GM12878 (cell line): ENCODE measurements around the gene CCRL2. TPM values are rescaled to one million over a fixed set of nuclear protein-coding genes. Genes with fewer than 3 reads are reported as not detected.

Experiments
- BCL11A ChIP-seq: IDR thresholded peaks from 2 replicates; pipeline ENCODE4 v1.6.1; 2011; ENCODE audit warnings: low read depth, low read length
- CBFB ChIP-seq: IDR thresholded peaks from 2 replicates; pipeline ENCODE4 v1.6.1; 2016; ENCODE audit warnings: antibody characterized with exemption, low read depth
- HDAC6 ChIP-seq: fragments of 200-600 bp; sonication (generic); IDR thresholded peaks from one replicate; pipeline ENCODE4 v1.8.0; 2017; ENCODE audit warnings: antibody characterized with exemption; ENCODE audit not compliant: unreplicated experiment
- IKZF1 ChIP-seq: fragments of 450-650 bp; conservative IDR thresholded peaks from 2 replicates; pipeline ENCODE4 v1.6.1; 2017; ENCODE audit warnings: antibody characterized with exemption, mild to moderate bottlenecking
- KLF5 ChIP-seq: fragments of 450-650 bp; IDR thresholded peaks from 2 replicates; pipeline ENCODE4 v1.6.1; 2014; ENCODE audit warnings: mild to moderate bottlenecking; ENCODE audit not compliant: partially characterized antibody
- MTA2 ChIP-seq: fragments of 450-650 bp; IDR thresholded peaks from 2 replicates; pipeline ENCODE4 v1.6.1; 2016; ENCODE audit warnings: low read depth, mild to moderate bottlenecking, moderate library complexity
- NBN ChIP-seq: fragments of 450-650 bp; IDR thresholded peaks from 2 replicates; pipeline ENCODE4 v1.6.1; 2016
- NFIC ChIP-seq: IDR thresholded peaks from 2 replicates; pipeline ENCODE4 v1.6.1; 2012; ENCODE audit warnings: low read depth, mild to moderate bottlenecking, inconsistent platforms, low read length, moderate library complexity
- NFYA ChIP-seq: IDR thresholded peaks from 2 replicates; pipeline ENCODE4 v1.6.1; 2011; ENCODE audit warnings: low read depth, mild to moderate bottlenecking, low read length, improper control_type of control experiment, borderline replicate concordance
- RFX5 ChIP-seq: IDR thresholded peaks from 2 replicates; pipeline ENCODE4 v1.6.1; 2011; ENCODE audit warnings: low read depth, low read length, improper control_type of control experiment
- RUNX3 ChIP-seq: IDR thresholded peaks from 2 replicates; pipeline ENCODE4 v1.6.1; 2012; ENCODE audit warnings: low read length, inconsistent platforms
- SMC3 ChIP-seq: IDR thresholded peaks from 2 replicates; pipeline ENCODE4 v1.6.1; 2011; ENCODE audit warnings: low read length, improper control_type of control experiment, borderline replicate concordance
- TCF12 ChIP-seq: IDR thresholded peaks from 2 replicates; pipeline ENCODE4 v1.6.1; 2011; ENCODE audit warnings: low read depth, mild to moderate bottlenecking, low read length
- ZZZ3 ChIP-seq: IDR thresholded peaks from 2 replicates; pipeline ENCODE4 v1.6.1; 2011; ENCODE audit warnings: low read depth; ENCODE audit not compliant: control insufficient read depth, insufficient read length
- polyA plus RNA-seq, 11 experiments: library from polyadenylated mRNA; depleted of rRNA in 4 of 11; unstranded in 6 of 11; stranded (reverse) in 5 of 11; fragments of >200 nt; fragmentation: Nextera tagmentation in 4 of 11; fragmentation: Illumina TruSeq in 1 of 11; extraction: Ambion mirVana in 4 of 11; extraction: Trizol in 1 of 11; gene quantifications; 1 replicate in 1 of 11; 2 replicates in 10 of 11; pipeline versions ENCODE4 v1.2.1 to v1.2.3, GENCODE V29; 2011 to 2016; ENCODE audit warnings: inconsistent platforms in 2 of 11, missing spikeins in 2 of 11, low read depth in 1 of 11
- total RNA-seq, 4 experiments: library from RNA; depleted of rRNA in 3 of 4; stranded (reverse); fragments of >200 nt in 3 of 4; fragmentation: Illumina TruSeq in 1 of 4; extraction: Trizol in 1 of 4; gene quantifications; 2 replicates each; pipeline versions ENCODE4 v1.2.1 to v1.2.3, GENCODE V29; 2013 to 2021
- TF ChIP-seq, protein P1 (sequence below), 3 experiments: IDR thresholded peaks in 2 of 3; conservative IDR thresholded peaks in 1 of 3; 2 replicates each; pipeline ENCODE4 v1.5.1; 2011; ENCODE audit warnings: low read depth in 3 of 3, low read length in 3 of 3, mild to moderate bottlenecking in 3 of 3, control low read depth in 2 of 3, moderate library complexity in 2 of 3, inconsistent platforms in 1 of 3, mixed read lengths in 1 of 3; ENCODE audit not compliant: control insufficient read depth in 2 of 3, insufficient read depth in 1 of 3; ENCODE audit errors: extremely low read depth in 1 of 3
- TF ChIP-seq, protein P2 (sequence below): fragments of 150-350 bp; IDR thresholded peaks from 2 replicates; pipeline ENCODE4 v1.6.1; 2014; ENCODE audit warnings: mild to moderate bottlenecking, low read depth, low read length
- TF ChIP-seq, protein P3 (sequence below): fragments of 450-650 bp; conservative IDR thresholded peaks from 2 replicates; pipeline ENCODE4 v1.6.1; 2017; ENCODE audit warnings: mild to moderate bottlenecking, moderate library complexity
- TF ChIP-seq, protein P4 (sequence below): fragments of 450-650 bp; IDR thresholded peaks from 2 replicates; pipeline ENCODE4 v1.6.1; 2016; ENCODE audit warnings: mild to moderate bottlenecking
- TF ChIP-seq, protein P5 (sequence below): fragments of 450-650 bp; IDR thresholded peaks from 2 replicates; pipeline ENCODE4 v1.6.1; 2017; ENCODE audit warnings: mild to moderate bottlenecking, moderate library complexity

CCRL2 gene
- total and polyA plus RNA-seq, 10 of the 15 experiments (the other 5 are each of a cell fraction or from before 2014, with no cell fraction given), result 0.04 to 2.5 (median 1.8) TPM

DNA sequence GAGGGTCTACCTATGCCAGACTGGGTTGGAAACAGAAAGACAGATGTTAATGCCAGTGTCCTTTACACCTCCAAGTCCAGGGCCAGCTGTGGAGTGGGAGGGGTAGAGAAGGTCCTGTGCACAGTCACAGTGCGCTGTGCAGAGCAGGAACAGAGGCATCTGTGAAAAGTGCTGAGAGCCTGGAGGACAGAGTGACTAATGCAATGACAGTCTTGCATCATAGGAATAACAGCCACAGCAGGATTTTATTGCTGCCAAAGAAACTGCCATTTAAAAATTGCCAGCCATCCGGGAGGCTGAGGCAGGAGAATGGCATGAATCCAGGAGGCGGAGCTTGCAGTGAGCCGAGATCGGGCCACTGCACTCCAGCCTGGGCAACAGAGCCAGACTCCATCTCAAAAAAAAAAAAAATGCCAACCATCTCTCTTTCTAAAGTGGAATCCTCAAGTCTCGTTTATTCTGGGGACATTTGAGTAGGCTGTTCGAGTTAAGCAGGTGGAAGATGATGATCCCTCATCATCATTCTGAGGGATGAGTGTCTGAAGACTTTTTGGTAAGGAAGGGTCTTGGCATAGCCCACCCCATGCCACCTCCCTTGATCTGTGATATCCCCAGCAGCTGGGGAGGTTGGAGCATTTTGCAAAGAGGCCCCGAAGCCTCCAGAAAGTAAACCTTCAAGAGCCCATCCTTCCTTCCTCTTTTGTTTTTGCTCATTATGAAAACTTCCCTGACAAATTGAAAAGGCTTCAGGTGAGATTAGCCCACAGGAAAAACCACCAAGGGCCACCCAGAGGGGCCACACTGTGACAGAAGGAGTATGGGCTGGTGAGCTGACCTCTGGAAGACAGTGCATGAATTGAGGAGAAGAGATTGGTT lies 45.4 kb upstream of the CCRL2 start (continued):
- TF ChIP-seq, protein P1, sequence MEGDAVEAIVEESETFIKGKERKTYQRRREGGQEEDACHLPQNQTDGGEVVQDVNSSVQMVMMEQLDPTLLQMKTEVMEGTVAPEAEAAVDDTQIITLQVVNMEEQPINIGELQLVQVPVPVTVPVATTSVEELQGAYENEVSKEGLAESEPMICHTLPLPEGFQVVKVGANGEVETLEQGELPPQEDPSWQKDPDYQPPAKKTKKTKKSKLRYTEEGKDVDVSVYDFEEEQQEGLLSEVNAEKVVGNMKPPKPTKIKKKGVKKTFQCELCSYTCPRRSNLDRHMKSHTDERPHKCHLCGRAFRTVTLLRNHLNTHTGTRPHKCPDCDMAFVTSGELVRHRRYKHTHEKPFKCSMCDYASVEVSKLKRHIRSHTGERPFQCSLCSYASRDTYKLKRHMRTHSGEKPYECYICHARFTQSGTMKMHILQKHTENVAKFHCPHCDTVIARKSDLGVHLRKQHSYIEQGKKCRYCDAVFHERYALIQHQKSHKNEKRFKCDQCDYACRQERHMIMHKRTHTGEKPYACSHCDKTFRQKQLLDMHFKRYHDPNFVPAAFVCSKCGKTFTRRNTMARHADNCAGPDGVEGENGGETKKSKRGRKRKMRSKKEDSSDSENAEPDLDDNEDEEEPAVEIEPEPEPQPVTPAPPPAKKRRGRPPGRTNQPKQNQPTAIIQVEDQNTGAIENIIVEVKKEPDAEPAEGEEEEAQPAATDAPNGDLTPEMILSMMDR (IDR thresholded peaks at IDR 0.05 in 2 of 3, conservative IDR thresholded peaks at IDR 0.05 in 1 of 3; ENCODE audit: control insufficient read depth in 2 of 3, extremely low read depth in 1 of 3, insufficient read depth in 1 of 3, low read depth in 3 of 3, low read length in 3 of 3), result no peak
- TF ChIP-seq IKZF1 (peak; percentile 76), MTA2 (no peak), BCL11A (no peak), RUNX3 (peak; percentile 90), NFYA (no peak), NFIC (peak; percentile 72), HDAC6 (no peak), NBN (no peak), SMC3 (no peak), RFX5 (no peak), TCF12 (no peak), KLF5 (no peak), CBFB (0 out of 2 replicates have a peak, but pooled peaks have one; percentile 41), ZZZ3 (no peak)
- TF ChIP-seq, protein P2, sequence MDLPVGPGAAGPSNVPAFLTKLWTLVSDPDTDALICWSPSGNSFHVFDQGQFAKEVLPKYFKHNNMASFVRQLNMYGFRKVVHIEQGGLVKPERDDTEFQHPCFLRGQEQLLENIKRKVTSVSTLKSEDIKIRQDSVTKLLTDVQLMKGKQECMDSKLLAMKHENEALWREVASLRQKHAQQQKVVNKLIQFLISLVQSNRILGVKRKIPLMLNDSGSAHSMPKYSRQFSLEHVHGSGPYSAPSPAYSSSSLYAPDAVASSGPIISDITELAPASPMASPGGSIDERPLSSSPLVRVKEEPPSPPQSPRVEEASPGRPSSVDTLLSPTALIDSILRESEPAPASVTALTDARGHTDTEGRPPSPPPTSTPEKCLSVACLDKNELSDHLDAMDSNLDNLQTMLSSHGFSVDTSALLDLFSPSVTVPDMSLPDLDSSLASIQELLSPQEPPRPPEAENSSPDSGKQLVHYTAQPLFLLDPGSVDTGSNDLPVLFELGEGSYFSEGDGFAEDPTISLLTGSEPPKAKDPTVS, result no peak
- TF ChIP-seq, protein P3, sequence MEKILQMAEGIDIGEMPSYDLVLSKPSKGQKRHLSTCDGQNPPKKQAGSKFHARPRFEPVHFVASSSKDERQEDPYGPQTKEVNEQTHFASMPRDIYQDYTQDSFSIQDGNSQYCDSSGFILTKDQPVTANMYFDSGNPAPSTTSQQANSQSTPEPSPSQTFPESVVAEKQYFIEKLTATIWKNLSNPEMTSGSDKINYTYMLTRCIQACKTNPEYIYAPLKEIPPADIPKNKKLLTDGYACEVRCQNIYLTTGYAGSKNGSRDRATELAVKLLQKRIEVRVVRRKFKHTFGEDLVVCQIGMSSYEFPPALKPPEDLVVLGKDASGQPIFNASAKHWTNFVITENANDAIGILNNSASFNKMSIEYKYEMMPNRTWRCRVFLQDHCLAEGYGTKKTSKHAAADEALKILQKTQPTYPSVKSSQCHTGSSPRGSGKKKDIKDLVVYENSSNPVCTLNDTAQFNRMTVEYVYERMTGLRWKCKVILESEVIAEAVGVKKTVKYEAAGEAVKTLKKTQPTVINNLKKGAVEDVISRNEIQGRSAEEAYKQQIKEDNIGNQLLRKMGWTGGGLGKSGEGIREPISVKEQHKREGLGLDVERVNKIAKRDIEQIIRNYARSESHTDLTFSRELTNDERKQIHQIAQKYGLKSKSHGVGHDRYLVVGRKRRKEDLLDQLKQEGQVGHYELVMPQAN, result no peak
- TF ChIP-seq, protein P4, sequence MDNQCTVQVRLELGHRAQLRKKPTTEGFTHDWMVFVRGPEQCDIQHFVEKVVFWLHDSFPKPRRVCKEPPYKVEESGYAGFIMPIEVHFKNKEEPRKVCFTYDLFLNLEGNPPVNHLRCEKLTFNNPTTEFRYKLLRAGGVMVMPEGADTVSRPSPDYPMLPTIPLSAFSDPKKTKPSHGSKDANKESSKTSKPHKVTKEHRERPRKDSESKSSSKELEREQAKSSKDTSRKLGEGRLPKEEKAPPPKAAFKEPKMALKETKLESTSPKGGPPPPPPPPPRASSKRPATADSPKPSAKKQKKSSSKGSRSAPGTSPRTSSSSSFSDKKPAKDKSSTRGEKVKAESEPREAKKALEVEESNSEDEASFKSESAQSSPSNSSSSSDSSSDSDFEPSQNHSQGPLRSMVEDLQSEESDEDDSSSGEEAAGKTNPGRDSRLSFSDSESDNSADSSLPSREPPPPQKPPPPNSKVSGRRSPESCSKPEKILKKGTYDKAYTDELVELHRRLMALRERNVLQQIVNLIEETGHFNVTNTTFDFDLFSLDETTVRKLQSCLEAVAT, result no peak
- TF ChIP-seq, protein P5, sequence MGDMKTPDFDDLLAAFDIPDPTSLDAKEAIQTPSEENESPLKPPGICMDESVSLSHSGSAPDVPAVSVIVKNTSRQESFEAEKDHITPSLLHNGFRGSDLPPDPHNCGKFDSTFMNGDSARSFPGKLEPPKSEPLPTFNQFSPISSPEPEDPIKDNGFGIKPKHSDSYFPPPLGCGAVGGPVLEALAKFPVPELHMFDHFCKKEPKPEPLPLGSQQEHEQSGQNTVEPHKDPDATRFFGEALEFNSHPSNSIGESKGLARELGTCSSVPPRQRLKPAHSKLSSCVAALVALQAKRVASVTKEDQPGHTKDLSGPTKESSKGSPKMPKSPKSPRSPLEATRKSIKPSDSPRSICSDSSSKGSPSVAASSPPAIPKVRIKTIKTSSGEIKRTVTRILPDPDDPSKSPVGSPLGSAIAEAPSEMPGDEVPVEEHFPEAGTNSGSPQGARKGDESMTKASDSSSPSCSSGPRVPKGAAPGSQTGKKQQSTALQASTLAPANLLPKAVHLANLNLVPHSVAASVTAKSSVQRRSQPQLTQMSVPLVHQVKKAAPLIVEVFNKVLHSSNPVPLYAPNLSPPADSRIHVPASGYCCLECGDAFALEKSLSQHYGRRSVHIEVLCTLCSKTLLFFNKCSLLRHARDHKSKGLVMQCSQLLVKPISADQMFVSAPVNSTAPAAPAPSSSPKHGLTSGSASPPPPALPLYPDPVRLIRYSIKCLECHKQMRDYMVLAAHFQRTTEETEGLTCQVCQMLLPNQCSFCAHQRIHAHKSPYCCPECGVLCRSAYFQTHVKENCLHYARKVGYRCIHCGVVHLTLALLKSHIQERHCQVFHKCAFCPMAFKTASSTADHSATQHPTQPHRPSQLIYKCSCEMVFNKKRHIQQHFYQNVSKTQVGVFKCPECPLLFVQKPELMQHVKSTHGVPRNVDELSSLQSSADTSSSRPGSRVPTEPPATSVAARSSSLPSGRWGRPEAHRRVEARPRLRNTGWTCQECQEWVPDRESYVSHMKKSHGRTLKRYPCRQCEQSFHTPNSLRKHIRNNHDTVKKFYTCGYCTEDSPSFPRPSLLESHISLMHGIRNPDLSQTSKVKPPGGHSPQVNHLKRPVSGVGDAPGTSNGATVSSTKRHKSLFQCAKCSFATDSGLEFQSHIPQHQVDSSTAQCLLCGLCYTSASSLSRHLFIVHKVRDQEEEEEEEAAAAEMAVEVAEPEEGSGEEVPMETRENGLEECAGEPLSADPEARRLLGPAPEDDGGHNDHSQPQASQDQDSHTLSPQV, result no peak
